Fibroblast of skin of left quadriceps (primary cell): ENCODE measurements around the gene DROSHA.
A peak's percentile ranks its signal among the peaks of the same experiment; 100 is the strongest.
"Not testable (repeated sequence)": the region's sequence is repeated elsewhere in the genome, so short reads cannot be mapped to it uniquely, and the experiment has no call there.

Experiments used
- DNase-seq, 2 experiments: peaks; one replicate each; pipeline ENCODE4 v3.0.0-alpha.2; 2013; ENCODE audit warnings: low read depth in 2 of 2

Gene DROSHA

DNA sequence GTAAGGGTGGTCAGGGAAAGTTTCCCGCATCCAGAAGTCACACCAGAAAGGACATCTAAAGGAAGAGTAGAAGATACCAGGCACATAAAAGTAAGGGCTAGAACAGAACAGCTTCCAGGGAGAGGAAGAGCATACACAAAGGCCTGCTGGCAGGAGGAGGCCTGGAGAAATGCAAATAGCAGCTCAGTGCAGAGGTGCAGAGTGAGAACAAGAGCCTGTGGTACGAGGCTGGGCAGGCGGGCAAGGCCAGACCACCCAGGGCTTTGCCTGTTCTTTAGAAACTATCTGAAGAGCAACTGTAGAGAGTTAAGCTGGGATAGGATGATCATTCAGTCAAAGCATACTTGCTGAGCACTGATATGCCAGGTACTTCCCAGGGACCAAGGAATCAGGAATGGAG, 115.3 kb downstream of the DROSHA start:
- DNase-seq: no peak

GRCh38 chr5:31415960-31416359, 115.9 kb downstream of the DROSHA start:
- DNase-seq: no peak

GRCh38 chr5:31415009-31415923, 116.6 kb downstream of the DROSHA start:
- no peak for DNase-seq

DNA sequence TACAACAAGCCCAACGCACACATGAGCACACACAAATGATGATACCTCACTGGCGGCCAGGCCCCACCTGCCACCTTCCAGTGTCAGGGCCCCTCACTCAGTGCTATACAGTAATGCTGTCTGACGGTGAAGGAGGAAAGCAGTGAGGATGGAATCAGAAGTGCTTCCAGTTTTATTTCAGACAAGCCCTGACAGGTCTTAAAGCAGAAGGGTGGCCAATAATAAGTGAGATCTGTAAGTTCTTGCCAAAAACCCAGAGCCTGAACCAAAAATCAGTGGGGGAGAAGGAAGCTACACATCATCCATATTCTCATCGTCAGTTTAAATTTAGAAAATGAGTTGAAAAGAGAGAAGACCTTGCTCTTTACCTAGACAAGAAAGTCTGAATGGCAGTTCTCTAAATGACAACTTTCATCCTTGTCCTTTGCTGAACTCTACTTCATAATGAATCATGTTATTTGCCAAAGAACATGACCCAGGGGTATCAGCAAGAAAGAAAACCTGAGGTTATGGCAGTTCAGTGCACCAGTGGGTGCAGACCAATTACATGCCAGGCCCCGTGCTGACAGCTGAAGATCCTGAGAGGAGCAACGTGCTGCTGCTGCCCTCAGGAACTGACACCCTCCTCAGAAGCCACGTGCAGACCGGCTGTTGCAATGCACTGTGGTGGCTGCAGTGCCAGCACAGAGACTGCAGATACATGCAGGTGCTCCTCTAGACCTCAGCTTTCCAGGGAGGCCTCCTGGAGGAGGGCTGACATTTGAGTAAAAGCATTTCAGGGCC, 118.7 kb downstream of the DROSHA start:
- no peak for DNase-seq

DNA sequence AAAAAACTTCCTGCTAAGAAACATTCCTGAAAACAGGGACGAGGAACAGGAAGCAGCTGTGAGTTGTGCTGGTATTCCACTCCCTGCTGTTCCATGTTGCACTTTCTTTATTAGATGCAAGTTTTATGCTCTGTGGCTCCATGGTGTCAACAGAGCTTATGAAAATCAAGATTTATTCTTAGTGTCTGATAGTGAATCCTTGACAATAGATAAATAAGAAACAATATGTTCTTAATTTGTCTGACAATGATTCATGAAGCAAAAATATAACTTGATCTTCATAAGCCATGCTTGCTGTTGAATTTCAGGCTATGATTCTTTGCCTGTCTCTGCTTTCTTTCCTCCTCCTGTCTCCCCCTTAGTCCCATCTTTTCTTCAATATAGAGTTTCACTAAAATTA, 119.6 kb downstream of the DROSHA start:
- peak; percentile 81 to 82 for DNase-seq

- DNase-seq: no peak
These were observed 121.8 kb downstream of the DROSHA start for GRCh38 chr5:31410089-31410488.

DNA sequence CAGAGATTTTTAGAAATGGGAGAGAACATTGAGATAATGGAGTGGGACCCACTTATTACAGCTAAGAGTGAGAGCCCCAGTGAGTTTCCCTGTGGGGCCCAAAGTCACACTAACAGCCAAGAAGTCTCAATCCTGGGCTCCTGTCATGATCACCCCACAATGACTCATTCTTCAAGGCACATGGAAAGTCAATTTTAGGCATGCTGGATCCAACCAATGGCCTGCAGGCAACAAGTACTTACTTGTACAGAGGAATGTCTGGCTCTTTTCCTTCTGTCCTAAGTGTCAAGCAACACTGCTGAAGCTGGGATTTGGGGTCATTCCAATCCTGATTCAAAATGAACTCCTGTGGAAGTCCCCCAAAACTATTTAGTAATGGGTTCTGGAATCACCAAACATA, 123.1 kb downstream of the DROSHA start:
- DNase-seq: no peak

GRCh38 chr5:31407921-31408693, 123.8 kb downstream of the DROSHA start:
- DNase-seq: peak; percentile 20 to 25

GRCh38 chr5:31404325-31404724, 127.6 kb downstream of the DROSHA start:
- no peak for DNase-seq

DNA sequence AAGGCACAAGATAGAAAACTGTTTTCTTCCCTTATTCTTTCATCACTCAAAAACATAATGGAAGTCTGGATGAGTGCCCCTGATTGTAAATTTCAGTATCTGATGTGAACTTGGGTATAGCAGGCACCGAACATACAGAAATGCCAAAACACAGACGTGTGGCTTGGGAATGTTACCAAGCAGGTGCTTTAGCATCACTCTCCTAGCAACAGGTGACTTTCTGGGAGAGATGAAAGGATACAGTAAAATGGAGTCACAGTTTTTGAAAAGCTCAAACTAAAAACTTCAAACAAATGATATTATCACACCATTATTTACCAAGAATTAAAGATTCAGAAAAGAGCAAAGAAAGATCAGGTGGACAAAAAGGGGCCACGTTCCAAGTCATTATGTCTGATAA, 130.2 kb downstream of the DROSHA start:
- DNase-seq: no peak

DNA sequence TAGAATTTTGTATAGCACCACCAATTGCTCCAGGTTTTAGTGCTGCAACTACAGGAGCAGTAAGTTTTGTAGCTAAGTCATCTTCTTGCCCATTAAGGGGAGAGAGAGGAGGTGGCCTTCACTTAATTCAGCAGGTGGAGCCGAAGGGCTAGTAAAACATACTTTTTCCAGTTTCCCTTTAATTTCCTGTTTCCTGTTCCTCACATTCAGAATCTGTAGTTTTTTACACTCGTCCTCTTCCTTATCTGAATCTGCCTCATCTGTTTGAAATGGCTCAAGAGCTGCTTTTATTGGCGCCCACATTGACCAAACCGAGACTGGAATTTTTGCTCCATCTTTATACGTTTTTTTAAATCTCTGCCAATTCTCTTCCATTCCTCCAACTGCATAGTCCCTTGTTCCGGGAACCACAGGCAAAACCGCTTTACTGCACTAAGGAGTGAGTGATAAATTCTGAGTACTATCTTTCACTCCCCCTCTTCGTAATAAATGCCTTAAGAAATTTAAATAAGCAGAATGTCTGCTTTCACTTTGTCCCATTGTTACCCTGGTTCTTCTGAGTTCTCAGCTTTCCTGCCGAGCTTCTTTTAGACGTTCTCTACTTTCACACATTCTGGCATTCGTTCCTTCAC, 133.9 kb downstream of the DROSHA start:
- no peak for DNase-seq

GRCh38 chr5:31396611-31397295, 135.1 kb downstream of the DROSHA start:
- no peak for DNase-seq

DNA sequence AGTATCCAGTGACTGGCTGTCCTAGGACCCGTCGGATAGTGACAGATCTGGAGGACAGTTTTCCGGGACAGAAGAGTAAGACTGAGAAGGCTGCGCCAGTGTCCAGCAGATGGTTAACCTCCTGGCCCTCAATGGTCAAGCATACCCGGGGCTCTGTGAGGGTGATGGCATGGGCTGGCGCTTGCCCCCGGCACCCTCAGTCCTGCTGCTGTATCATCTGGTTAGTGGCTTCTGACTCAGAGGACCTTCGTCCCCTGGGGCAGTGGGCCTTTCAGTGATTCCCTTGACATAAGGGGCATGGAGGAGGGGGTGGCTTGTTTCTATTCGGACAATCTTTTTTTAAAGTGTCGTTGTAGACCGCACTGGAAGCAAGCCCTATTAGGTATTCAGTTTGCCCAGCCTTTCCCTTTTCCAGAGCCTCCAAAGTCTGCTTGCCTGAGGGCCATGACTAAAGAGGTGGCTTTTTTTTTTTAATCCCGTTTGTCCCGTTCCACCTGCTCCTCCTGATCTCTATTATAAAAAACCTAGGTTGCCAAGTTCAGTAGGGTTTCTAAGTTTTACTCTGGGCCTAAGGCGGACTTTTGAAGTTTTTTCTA, 136.3 kb downstream of the DROSHA start:
- DNase-seq: not testable (repeated sequence)

- no peak for DNase-seq
These were observed 138.8 kb downstream of the DROSHA start for GRCh38 chr5:31393126-31393525.

- DNase-seq: no peak
These were observed 139.8 kb downstream of the DROSHA start for GRCh38 chr5:31392061-31392460.

GRCh38 chr5:31390256-31390655, 141.6 kb downstream of the DROSHA start:
- no peak for DNase-seq

DNA sequence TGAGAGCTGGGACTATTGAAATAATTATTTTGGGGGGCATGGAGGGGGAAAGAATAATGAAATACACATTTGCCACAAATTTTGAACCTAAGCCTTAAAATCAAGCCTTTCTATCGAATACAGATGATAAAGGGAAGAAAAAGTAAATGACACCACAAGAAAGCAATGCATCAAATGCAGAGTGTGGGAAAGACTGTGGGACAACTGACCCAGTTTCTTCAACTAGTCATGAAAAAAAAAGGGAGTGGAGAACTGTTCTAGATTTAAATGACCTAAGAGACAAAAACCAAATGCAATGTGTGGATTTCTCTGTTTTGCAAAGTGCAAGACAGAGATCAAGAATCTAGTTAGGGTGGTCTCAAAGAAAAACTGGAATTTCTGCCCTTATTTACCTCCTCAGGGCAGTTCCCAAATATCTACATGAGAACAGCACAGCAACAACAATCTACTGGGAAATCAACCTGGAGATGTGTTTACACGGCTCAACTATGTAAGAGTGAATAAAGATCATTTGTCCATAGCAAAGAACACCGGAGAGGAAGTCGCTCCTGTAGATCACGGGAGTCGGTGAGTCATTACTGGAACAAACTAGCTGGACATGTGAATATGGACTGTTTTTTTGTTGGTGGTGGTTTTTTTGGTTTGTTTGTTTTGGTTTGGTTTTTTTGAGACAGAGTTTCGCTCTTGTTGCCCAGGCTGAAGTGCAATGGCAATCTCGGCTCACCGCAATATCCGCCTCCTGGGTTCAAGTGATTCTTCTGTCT, 145.9 kb downstream of the DROSHA start:
- DNase-seq: no peak

- DNase-seq: no peak
These were observed 148.2 kb downstream of the DROSHA start for GRCh38 chr5:31383734-31384133.

- DNase-seq: no peak
These were observed 149.6 kb downstream of the DROSHA start for GRCh38 chr5:31382051-31382878.
